Adrenal gland (tissue), 5 donors: ENCODE data around the gene SUSD6.
"Not testable (repeated sequence)": the region's sequence is repeated elsewhere in the genome, so short reads cannot be mapped to it uniquely, and the experiment has no call there.

Experiments used
- CTCF ChIP-seq, 6 experiments: fragments of 450-650 bp in 4 of 6; fragments of 200-600 bp in 2 of 6; sonication (generic) in 1 of 6; IDR thresholded peaks; 1 replicate in 5 of 6; 2 replicates in 1 of 6; pipeline versions ENCODE4 v1.5.1 to v1.8.0; 2016 to 2021; ENCODE audit warnings: antibody characterized with exemption in 6 of 6, mild to moderate bottlenecking in 2 of 6, moderate library complexity in 1 of 6
- POLR2A ChIP-seq, 2 donors: fragments of 450-650 bp; IDR thresholded peaks; one replicate each; pipeline ENCODE4 v1.6.1; 2017; ENCODE audit warnings: antibody characterized with exemption in 2 of 2, mild to moderate bottlenecking in 2 of 2, moderate library complexity in 1 of 2
- donor health status: DM: no; HTN: no; CAD: no.

DNA sequence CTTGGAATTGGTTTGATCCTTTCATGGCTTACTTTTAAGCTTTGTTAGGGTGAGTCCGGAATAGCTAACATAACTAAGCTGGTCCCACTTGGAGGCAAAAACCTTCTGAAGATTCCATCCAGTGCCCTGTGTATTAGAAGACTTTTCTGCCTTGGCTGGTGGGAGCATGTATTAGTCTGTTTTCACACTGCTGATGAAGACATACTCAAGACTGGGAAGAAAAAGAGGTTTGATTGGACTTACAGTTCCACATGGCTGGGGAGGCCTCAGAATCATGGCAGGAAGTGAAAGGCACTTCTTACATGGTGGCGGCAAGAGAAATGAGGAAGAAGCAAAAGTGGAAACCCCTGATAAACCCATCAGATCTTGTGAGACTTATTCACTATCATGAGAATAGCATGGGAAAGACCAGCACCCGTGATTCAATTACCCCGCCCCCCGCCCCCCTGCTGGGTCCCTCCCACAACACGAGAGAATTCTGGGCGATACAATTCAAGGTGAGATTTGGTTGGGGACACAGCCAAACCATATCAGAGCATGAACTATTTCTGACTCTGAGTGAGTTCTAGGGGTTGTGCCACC, 30.9 kb downstream of the SUSD6 start:
- TF ChIP-seq POLR2A, CTCF (IDR thresholded peaks at IDR 0.05): not testable (repeated sequence)
